Fibroblast of lung (primary cell): ENCODE data around the gene ZDHHC5. TPM values are rescaled to one million over a fixed set of nuclear protein-coding genes. Genes with fewer than 3 reads are reported as not detected.

Source experiments
- DNase-seq, 2 donors: peaks; one replicate each; pipeline versions ENCODE4 v3.0.0 to v3.0.0-alpha.2; 2010; ENCODE audit warnings: low read depth in 2 of 2
- H2AFZ ChIP-seq: 2 replicates; pipeline ENCODE4 v1.5.1; 2012; ENCODE audit warnings: low read length, control low read depth, inconsistent platforms
- H3K27ac ChIP-seq: 2 replicates; pipeline ENCODE4 v1.5.1; 2011; ENCODE audit warnings: low read length, control low read depth; ENCODE audit not compliant: insufficient read depth
- H3K27me3 ChIP-seq: 2 replicates; pipeline ENCODE4 v1.5.1; 2011; ENCODE audit warnings: mild to moderate bottlenecking, low read length; ENCODE audit not compliant: control insufficient read depth, insufficient read depth
- H3K36me3 ChIP-seq: 2 replicates; pipeline ENCODE4 v1.5.1; 2011; ENCODE audit warnings: low read length; ENCODE audit not compliant: control insufficient read depth, insufficient read depth
- H3K4me1 ChIP-seq: 2 replicates; pipeline ENCODE4 v1.5.1; 2011; ENCODE audit warnings: low read length; ENCODE audit not compliant: control insufficient read depth, insufficient read depth; ENCODE audit errors: extremely low read depth
- H3K4me2 ChIP-seq: 2 replicates; pipeline ENCODE4 v1.5.1; 2011; ENCODE audit warnings: low read length, control low read depth; ENCODE audit not compliant: insufficient read depth; ENCODE audit errors: extremely low read depth
- H3K4me3 ChIP-seq, 4 experiments: fragments of 200-600 bp in 1 of 4; sonication (generic) in 1 of 4; replicated peaks in 1 of 4; 2 replicates each; pipeline ENCODE4 v1.5.1; 2011 to 2016; ENCODE audit warnings: low read length in 4 of 4, low read depth in 3 of 4, mild to moderate bottlenecking in 3 of 4, control low read depth in 2 of 4, inconsistent platforms in 1 of 4, mixed read lengths in 1 of 4; ENCODE audit not compliant: insufficient read depth in 1 of 4; ENCODE audit errors: control extremely low read depth in 1 of 4
- H3K79me2 ChIP-seq: 2 replicates; pipeline ENCODE4 v1.5.1; 2012; ENCODE audit warnings: mild to moderate bottlenecking, low read length, inconsistent platforms; ENCODE audit not compliant: control insufficient read depth, insufficient read depth
- H3K9ac ChIP-seq: 2 replicates; pipeline ENCODE4 v1.5.1; 2011; ENCODE audit warnings: mild to moderate bottlenecking, low read length, control low read depth; ENCODE audit not compliant: insufficient read depth
- H3K9me3 ChIP-seq: 2 replicates; pipeline ENCODE4 v1.5.1; 2012; ENCODE audit warnings: low read depth, low read length; ENCODE audit not compliant: control insufficient read depth, insufficient read depth
- H4K20me1 ChIP-seq: 2 replicates; pipeline ENCODE4 v1.5.1; 2011; ENCODE audit warnings: low read length; ENCODE audit not compliant: control insufficient read depth, insufficient read depth; ENCODE audit errors: extremely low read depth
- EZH2 ChIP-seq: IDR thresholded peaks from 2 replicates; pipeline ENCODE4 v1.5.1; 2012; ENCODE audit warnings: low read length, control low read depth, mild to moderate bottlenecking; ENCODE audit errors: missing control alignments
- polyA plus RNA-seq, 2 donors: library from polyadenylated mRNA; depleted of rRNA in 1 of 2; stranded (reverse) in 1 of 2; unstranded in 1 of 2; fragments of >200 nt; gene quantifications; 2 replicates each; pipeline ENCODE4 v1.2.1, GENCODE V29; 2011 to 2012; ENCODE audit warnings: missing spikeins in 1 of 2
- total RNA-seq: library from RNA; depleted of rRNA; stranded (reverse); fragments of >200 nt; gene quantifications from 2 replicates; pipeline ENCODE4 v1.2.1, GENCODE V29; 2014
- TF ChIP-seq, protein P1 (sequence below), 2 donors: IDR thresholded peaks in 1 of 2; conservative IDR thresholded peaks in 1 of 2; 1 replicate in 1 of 2; 2 replicates in 1 of 2; pipeline ENCODE4 v1.5.1; 2011 to 2012; ENCODE audit warnings: low read length in 2 of 2, control low read depth in 1 of 2, inconsistent platforms in 1 of 2, low read depth in 1 of 2, mild to moderate bottlenecking in 1 of 2

Gene ZDHHC5
- total and polyA plus RNA-seq, 2 donors (not counting 1 experiment from before 2014, with no cell fraction given) = 33.9 to 58.9 TPM

DNA sequence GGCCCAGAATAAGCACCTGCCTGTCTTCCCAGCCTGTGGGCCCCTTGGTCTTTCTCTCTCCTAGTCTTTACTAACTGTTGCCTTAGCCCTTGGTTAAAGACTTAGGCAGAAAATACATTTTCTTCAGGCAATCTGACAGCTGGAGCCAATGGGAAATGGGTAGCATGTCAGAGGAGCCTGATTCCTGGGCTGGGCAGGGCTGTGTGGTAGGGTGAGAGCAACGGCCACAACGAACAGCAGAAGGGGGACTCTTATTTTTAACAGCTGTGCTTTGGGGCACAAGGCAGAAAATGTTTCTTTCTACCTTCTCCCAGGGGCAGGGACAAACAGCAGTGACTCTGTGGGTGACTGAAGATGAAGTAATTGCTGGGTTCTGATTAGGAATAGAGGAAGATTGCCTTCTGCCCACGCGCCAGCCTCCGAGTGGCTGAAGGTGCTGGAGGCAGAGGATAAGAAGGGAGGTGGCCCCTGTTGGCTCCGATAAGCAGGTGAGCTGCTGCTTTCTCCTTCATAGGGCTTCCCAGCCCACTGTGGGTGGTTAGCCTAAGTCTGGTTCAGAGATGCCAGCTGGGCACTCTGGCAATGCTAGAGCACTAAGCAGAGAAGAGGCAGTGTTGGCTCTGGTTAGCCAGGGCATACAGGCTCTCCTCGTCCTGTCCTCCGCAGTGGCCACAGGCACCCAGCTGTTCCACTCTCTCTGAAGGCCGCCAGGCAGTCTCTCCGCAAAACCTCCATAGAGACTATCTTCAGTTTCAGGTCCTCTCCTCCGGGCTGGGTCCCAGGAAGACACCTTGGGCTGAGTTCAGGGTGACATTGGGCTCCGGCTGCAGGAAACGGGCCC lies 19.7 kb upstream of the ZDHHC5 start:
- peaks cover 26% of the 10 kb centered on the region for H3K27me3 ChIP-seq
- H3K27ac ChIP-seq = no peak overlapping the region
- no peak for DNase-seq
- peak overlapping the region; percentile 63 for H3K4me2 ChIP-seq
- no peaks in the 10 kb centered on the region for H3K9me3 ChIP-seq
- no peaks in the 10 kb centered on the region for H4K20me1 ChIP-seq
- H3K4me3 ChIP-seq = peak overlapping the region in 2 of 4 experiments; percentile 76 to 78
- no peak overlapping the region for H2AFZ ChIP-seq
- H3K79me2 ChIP-seq = no peaks in the 10 kb centered on the region
- no peak overlapping the region for H3K9ac ChIP-seq
- no peaks in the 10 kb centered on the region for H3K36me3 ChIP-seq
- TF ChIP-seq, protein P1, sequence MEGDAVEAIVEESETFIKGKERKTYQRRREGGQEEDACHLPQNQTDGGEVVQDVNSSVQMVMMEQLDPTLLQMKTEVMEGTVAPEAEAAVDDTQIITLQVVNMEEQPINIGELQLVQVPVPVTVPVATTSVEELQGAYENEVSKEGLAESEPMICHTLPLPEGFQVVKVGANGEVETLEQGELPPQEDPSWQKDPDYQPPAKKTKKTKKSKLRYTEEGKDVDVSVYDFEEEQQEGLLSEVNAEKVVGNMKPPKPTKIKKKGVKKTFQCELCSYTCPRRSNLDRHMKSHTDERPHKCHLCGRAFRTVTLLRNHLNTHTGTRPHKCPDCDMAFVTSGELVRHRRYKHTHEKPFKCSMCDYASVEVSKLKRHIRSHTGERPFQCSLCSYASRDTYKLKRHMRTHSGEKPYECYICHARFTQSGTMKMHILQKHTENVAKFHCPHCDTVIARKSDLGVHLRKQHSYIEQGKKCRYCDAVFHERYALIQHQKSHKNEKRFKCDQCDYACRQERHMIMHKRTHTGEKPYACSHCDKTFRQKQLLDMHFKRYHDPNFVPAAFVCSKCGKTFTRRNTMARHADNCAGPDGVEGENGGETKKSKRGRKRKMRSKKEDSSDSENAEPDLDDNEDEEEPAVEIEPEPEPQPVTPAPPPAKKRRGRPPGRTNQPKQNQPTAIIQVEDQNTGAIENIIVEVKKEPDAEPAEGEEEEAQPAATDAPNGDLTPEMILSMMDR (conservative IDR thresholded peaks at IDR 0.05 in 1 of 2, IDR thresholded peaks at IDR 0.05 in 1 of 2; ENCODE audit: low read depth in 1 of 2, low read length in 2 of 2) = no peak
- TF ChIP-seq EZH2 = no peak
- peaks cover 23% of the 10 kb centered on the region for H3K4me1 ChIP-seq

GRCh38 chr11:57648801-57649735 lies 18.8 kb upstream of the ZDHHC5 start:
- peak overlapping the region; percentile 24 to 78 (median 50) for H3K4me3 ChIP-seq
- H2AFZ ChIP-seq = no peak overlapping the region
- TF ChIP-seq, protein P1 (conservative IDR thresholded peaks at IDR 0.05 in 1 of 2, IDR thresholded peaks at IDR 0.05 in 1 of 2; ENCODE audit: low read depth in 1 of 2, low read length in 2 of 2) = no peak
- no peak for TF ChIP-seq EZH2
- peaks cover 26% of the 10 kb centered on the region for H3K27me3 ChIP-seq
- no peaks in the 10 kb centered on the region for H3K36me3 ChIP-seq
- peak in 1 of 2 donors; percentile 28 for DNase-seq
- H3K79me2 ChIP-seq = no peaks in the 10 kb centered on the region
- H3K27ac ChIP-seq = no peak overlapping the region
- H4K20me1 ChIP-seq = no peaks in the 10 kb centered on the region
- no peak overlapping the region for H3K9ac ChIP-seq
- H3K4me2 ChIP-seq = peak overlapping the region; percentile 96
- no peaks in the 10 kb centered on the region for H3K9me3 ChIP-seq
- peaks cover 23% of the 10 kb centered on the region for H3K4me1 ChIP-seq
